ENCODE measurements around the gene REL.
"Not testable (repeated sequence)": the region's sequence is repeated elsewhere in the genome, so short reads cannot be mapped to it uniquely, and the experiment has no call there.

The REL gene

DNA sequence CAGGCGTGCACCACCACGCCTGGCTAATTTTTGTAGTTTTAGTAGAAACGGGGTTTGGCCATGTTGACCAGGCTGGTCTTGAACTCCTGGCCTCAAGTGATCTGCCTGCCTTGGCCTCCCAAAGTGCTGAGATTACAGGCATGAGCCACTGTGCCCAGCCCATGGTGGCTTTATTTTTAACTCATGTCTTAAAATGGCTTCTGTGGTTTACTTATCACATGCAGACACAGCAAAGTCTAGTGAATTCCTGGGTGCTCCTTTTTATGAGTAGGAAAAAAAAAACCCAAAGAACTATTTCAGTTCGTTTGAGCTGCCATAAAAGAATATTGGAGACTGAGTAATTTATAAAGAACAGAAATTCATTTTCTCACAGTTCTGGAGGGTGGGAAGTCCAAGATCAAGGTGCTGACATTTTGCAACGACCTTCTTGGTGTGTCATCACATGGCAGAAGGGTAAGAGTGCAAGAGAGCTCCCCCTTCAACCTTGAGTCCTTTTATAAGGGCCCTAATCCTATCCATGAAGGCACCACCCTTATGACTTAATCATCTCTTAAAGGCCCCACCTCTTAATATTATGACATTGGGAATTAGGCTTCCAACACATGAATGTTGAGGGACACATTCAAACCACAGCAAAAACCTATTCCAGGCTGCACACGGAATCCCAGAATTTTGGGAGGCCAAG is 12.6 kb upstream of the REL start:
- no peak for DNase-seq

GRCh38 chr2:60872510-60872928 is 8.9 kb upstream of the REL start:
- DNase-seq = no peak

DNA sequence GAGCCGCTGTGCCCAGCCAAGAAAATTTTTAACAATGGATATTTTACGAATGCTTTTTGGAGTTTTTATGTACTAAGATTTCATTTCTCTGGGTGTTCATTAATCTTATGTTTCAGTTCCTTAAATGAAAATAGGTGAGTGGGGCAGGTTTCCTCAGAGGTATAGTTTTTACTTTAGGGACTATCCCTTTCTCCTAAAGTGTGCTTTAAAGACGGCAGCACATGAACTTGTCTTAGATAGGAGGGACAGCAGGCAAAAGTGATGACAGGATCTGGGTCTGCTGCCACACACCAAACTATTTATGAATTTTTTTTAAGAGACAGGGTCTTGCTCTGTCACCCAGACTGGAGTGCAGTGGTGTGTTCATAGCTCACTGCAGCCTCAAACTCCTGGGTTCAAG is 8.0 kb upstream of the REL start:
- no peak for DNase-seq

DNA sequence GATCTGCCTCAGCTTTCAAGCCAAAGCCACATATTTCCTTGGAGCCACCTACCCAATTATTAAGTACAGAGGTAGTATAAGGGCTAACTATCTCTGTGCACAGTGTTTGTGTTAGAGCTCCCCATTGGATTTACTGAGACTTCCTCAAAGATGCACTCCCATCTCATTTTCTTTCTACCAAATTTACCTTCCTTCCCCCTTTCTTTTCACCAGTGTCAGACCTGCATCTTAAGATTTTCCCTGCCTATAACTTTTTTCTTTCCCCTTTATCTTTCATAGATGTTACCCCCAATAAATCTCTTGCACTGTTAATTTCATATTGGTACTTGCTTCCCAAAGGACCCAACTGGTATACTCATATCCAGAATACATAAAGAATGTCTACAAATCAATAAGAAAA is 5.9 kb upstream of the REL start:
- no peak for DNase-seq

DNA sequence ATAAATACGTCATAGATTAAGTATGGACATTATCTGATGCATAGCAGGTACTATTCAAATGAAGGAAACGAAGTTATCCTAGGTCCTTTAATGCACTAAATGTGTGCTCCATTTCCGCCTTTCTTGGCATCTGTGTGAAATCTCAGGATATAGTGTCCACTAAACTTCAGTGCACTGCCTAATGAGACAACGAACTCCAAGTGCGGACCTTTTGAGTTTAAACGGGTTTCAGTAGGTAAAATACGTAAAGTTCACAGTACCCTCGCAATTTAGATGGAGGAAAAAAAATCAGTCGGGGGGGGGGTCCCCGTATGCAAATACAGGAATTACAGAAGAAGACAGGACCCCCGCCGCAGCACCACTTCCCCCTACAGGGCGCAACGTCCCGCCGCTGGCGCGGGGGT is 729 bp upstream of the REL start:
- no peak for DNase-seq

GRCh38 chr2:60882971-60883753 is 1.8 kb downstream of the REL start:
- no peak for DNase-seq

GRCh38 chr2:60883896-60884295 is 2.5 kb downstream of the REL start:
- DNase-seq = no peak

DNA sequence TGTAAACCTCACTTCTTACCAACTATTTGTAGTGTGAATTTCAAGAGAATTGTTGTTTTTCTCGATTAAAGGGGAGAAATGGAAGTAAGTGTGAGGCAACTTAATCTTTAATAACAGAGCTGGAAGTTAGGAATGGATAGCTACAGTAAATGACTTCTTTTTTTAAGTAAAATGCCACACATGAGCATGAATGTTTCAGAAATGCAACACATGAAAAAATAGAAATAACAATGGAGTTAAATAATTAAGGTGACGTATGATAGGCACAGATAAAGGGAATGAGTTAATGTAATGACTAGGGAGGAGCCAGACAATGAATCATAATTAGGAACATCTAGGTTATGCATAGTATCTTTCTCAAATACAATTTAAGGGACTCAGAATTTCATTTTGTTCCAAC is 3.4 kb downstream of the REL start:
- DNase-seq = no peak

GRCh38 chr2:60885683-60886082 is 4.3 kb downstream of the REL start:
- DNase-seq = no peak

- DNase-seq = no peak
These were observed 5.6 kb downstream of the REL start for GRCh38 chr2:60886991-60887390.

- DNase-seq = no peak
These were observed 7.5 kb downstream of the REL start for GRCh38 chr2:60888853-60889252.

DNA sequence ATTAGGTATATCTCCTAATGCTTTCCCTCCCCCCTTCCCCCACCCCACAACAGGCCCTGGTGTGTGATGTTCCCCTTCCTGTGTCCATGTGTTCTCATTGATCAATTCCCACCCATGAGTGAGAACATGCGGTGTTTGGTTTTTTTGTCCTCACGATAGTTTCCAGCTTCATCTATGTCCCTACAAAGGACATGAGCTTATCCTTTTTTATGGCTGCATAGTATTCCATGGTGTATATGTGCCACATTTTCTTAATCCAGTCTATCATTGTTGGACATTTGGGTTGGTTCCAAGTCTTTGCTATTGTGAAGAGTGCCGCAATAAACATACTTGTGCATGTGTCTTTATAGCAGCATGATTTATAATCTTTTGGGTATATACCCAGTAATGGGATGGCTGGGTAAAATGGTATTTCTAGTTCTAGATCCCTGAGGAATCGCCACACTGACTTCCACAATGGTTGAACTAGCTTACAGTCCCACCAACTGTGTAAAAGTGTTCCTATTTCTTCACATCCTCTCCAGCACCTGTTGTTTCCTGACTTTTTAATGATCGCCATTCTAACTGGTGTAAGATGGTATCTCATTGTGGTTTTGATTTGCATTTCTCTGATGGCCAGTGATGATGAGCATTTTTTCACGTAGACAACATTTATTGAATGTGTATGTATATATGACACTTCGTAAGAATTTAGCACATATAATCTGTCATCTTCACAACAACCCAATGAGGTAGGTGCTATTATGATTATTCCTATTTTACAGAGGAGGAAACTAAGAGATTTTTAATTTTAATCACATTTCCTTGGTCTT is 8.4 kb downstream of the REL start:
- DNase-seq = not testable (repeated sequence)

DNA sequence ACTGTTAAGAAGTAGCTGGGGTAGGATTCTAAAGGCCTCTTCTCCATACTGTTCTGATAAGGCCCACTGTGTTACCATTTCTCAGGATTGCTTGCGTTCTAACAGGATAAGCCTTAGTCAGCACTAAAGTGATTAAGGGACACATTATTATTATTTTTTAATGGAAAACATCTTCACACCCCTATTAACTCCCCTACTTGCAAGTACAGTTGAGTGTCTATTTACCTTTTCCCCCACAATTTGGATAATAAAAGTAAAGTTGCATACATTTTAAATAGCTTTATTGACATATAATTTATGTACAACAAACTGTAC is 9.0 kb downstream of the REL start:
- DNase-seq = no peak

GRCh38 chr2:60891180-60891579 is 9.8 kb downstream of the REL start:
- DNase-seq = no peak

DNA sequence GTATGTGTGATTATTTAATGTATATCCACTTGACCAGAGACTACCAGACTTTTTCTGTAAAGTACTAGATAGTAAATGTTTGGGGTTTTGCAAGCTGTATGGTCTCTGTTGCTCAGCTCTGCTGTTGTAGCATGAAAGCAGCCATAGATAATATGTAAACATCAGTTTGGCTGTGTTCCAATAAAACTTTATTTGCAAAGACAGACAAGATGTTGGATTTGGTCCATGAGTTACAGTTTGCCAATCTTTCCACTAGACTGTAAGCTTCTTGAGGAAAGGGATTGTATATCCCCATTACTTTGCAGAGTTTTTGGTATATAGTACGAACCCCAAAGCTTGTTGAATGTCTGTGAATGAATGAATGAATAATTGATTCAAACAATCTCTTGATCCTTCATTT is 17.2 kb downstream of the REL start:
- DNase-seq = no peak

- no peak for DNase-seq
These were observed 18.0 kb downstream of the REL start for GRCh38 chr2:60899230-60899891.

DNA sequence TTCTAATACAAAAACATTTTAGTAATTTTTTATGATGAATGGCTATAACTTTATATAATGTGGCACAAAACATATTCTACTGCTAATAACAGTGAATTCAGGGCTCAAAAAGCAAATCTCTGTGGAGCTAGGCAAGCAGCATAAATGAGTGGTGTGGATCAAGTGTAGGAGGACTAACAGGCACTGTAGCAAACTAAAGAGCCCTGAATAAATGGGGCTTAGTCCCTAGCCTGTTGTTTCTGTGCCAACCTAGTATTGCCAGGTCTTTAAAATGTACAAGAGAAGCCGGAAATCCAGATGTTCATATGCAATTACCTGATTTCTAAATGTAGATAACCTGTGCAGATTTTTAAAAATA is 18.5 kb downstream of the REL start:
- no peak for DNase-seq

- DNase-seq = not testable (repeated sequence)
These were observed 19.9 kb downstream of the REL start for GRCh38 chr2:60901296-60901695.

DNA sequence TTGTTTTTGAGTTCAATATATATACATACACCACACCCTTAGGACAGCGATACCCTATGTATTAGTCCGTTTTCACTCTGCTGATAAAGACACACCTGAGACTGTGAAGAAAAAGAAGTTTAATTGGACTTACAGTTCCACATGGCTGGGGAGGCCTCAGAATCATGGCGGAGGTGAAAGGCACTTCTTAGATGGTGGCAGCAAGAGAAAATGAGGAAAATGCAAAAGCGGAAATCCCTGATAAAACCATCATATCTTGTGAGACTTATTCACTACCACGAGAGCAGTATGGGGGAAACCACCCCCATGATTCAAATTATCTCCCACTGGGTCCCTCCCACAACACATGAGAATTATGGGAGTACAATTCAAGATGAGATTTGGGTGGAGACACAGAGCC is 24.5 kb downstream of the REL start:
- not testable (repeated sequence) for DNase-seq

DNA sequence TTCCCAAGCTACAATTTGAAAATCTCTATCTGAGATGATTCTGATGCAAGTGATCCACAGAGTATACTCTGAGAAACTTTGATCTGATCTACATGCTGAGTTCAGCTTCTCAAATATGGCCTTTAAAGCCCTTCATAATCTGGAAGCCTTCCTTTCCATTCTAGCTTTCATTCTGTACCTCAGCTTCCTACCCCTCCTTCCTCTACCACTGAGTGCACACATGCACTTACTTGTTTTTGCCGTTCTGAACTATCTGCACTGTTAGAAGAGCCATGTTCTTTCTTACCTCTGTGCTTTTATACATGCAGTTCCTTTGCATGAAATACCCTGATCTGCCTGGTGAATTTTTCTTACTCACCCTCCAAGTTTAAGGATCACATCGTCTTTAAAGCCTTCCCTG is 25.0 kb downstream of the REL start:
- no peak for DNase-seq

- DNase-seq = no peak
These were observed 26.0 kb downstream of the REL start for GRCh38 chr2:60907329-60907728.

DNA sequence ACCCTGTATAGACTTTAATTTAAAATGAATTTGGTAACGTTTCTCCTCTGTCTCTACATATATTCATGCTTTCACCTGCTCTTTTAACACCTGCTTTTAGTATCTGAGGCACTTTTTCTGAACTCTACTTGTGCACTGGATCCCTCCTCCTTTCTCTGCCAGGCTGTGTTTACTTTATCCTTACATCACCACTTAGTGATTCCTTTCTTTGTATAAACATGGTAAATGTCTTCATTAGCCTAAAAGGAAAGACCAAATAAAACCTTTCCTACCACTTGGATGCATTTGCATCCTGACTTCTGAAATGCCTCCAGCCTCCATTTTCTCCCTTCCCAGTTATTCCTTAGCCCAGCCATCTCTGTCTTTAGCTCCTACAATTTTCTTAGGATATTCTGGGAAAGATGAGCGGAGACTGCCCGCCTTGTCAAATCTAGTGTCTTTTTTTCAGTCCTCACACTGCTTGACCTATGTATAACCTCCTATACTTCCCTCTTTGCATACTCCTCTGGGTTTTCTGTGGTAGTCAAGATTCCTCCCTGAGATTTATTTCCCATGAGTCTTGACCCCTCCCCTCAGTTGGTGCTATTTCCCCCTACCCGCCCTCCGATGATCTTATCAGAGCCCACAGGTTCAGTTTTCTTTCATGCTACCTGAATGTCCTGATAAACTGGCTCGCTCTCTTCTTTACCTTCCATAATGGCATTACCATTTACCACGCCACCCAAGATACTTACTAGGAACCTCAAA is 44.8 kb downstream of the REL start:
- no peak for DNase-seq
